Keratinocyte (primary cell): Measurements from ENCODE around the gene CNTD1. TPM values are rescaled to one million over a fixed set of nuclear protein-coding genes. Genes with fewer than 3 reads are reported as not detected.
"Not testable (repeated sequence)": the region's sequence is repeated elsewhere in the genome, so short reads cannot be mapped to it uniquely, and the experiment has no call there.

ENCODE experiments used
- DNase-seq: peaks from one replicate; pipeline ENCODE4 v3.0.0-alpha.2; 2011; ENCODE audit warnings: low read depth, missing footprints, low spot score
- FAIRE-seq: peaks from 2 replicates; lab custom pipeline; 2011; peaks lifted over from hg19 to GRCh38; lab: Jason Lieb, UNC
- H2AFZ ChIP-seq: 2 replicates; pipeline ENCODE4 v1.6.0; 2012; ENCODE audit warnings: low read length, control low read depth, inconsistent platforms; ENCODE audit not compliant: control insufficient read depth
- H3K27ac ChIP-seq: 2 replicates; pipeline ENCODE4 v1.5.1; 2011; ENCODE audit warnings: low read length; ENCODE audit not compliant: control insufficient read depth, insufficient read depth
- H3K27me3 ChIP-seq: 3 replicates; pipeline ENCODE4 v1.6.0; 2011; ENCODE audit warnings: low read length; ENCODE audit not compliant: control insufficient read depth, insufficient read depth; ENCODE audit errors: extremely low read depth
- H3K36me3 ChIP-seq, 2 experiments: 2 replicates in 1 of 2; 3 replicates in 1 of 2; pipeline ENCODE4 v1.5.1; 2011; ENCODE audit warnings: low read length in 2 of 2, mild to moderate bottlenecking in 1 of 2; ENCODE audit not compliant: control insufficient read depth in 2 of 2, insufficient read depth in 2 of 2; ENCODE audit errors: extremely low read depth in 1 of 2
- H3K4me1 ChIP-seq: 3 replicates; pipeline ENCODE4 v1.5.1; 2011; ENCODE audit warnings: low read length; ENCODE audit not compliant: control insufficient read depth, insufficient read depth; ENCODE audit errors: extremely low read depth
- H3K4me2 ChIP-seq: 3 replicates; pipeline ENCODE4 v1.6.0; 2011; ENCODE audit warnings: low read depth, low read length; ENCODE audit not compliant: control insufficient read depth, insufficient read depth; ENCODE audit errors: extremely low read depth
- H3K4me3 ChIP-seq, 3 experiments: fragments of 200-600 bp in 1 of 3; sonication (generic) in 1 of 3; 2 replicates in 2 of 3; 3 replicates in 1 of 3; pipeline ENCODE4 v1.5.1; 2011 to 2016; ENCODE audit warnings: low read length in 3 of 3, mild to moderate bottlenecking in 3 of 3, control low read depth in 2 of 3, inconsistent platforms in 1 of 3, low read depth in 1 of 3, mixed read lengths in 1 of 3, mixed run types in 1 of 3, moderate library complexity in 1 of 3; ENCODE audit not compliant: control insufficient read depth in 2 of 3, insufficient read depth in 2 of 3; ENCODE audit errors: extremely low read depth in 1 of 3
- H3K79me2 ChIP-seq: 2 replicates; pipeline ENCODE4 v1.6.0; 2012; ENCODE audit warnings: low read length; ENCODE audit not compliant: control insufficient read depth, insufficient read depth
- H3K9ac ChIP-seq: 3 replicates; pipeline ENCODE4 v1.6.0; 2011; ENCODE audit warnings: low read length; ENCODE audit not compliant: control insufficient read depth, insufficient read depth; ENCODE audit errors: extremely low read depth
- H3K9me1 ChIP-seq: 3 replicates; pipeline ENCODE4 v1.6.0; 2011; ENCODE audit warnings: low read length; ENCODE audit not compliant: control insufficient read depth, insufficient read depth; ENCODE audit errors: extremely low read depth
- H3K9me3 ChIP-seq: 2 replicates; pipeline ENCODE4 v1.5.1; 2012; ENCODE audit warnings: low read depth, low read length; ENCODE audit not compliant: control insufficient read depth
- H4K20me1 ChIP-seq: 3 replicates; pipeline ENCODE4 v1.6.0; 2011; ENCODE audit warnings: low read length; ENCODE audit not compliant: control insufficient read depth, insufficient read depth; ENCODE audit errors: extremely low read depth
- EZH2 ChIP-seq: IDR thresholded peaks from one replicate; pipeline ENCODE4 v1.6.1; 2012; ENCODE audit warnings: inconsistent platforms, mild to moderate bottlenecking, low read length, moderate library complexity
- dilution Hi-C: fragments of 300-500 bp; cut with MboI; formaldehyde crosslinking; loops from one replicate; pipeline ENCODE4 v1.7.0; 2020; ENCODE audit warnings: low sequenced_read_pairs; ENCODE audit not compliant: extremely low pct_ligation_motif_present
- polyA plus RNA-seq, 5 experiments: library from polyadenylated mRNA; depleted of rRNA in 3 of 5; stranded (reverse) in 3 of 5; stranded (forward) in 1 of 5; unstranded in 1 of 5; fragments of >200 nt; gene quantifications; 1 replicate in 1 of 5; 2 replicates in 3 of 5; 3 replicates in 1 of 5; pipeline versions ENCODE4 v1.2.1 to v1.2.3, GENCODE V29; 2011 to 2012; ENCODE audit warnings: missing spikeins in 2 of 5, low read depth in 1 of 5, low replicate concordance in 1 of 5

Gene CNTD1
- polyA plus RNA-seq, 1 donor (not counting 4 experiments of a cell fraction or from before 2014, with no cell fraction given) = not detected

GRCh38 chr17:42855048-42855596 lies 56.5 kb downstream of the CNTD1 start:
- dilution Hi-C loops = no loop called here
- no peaks in the 10 kb centered on the region for H3K27me3 ChIP-seq
- H3K4me1 ChIP-seq = no peaks in the 10 kb centered on the region
- no peak overlapping the region for H3K9ac ChIP-seq
- H3K79me2 ChIP-seq = no peaks in the 10 kb centered on the region
- H3K27ac ChIP-seq = no peak overlapping the region
- H2AFZ ChIP-seq = no peak overlapping the region
- FAIRE-seq (no peak), DNase-seq (no peak)
- H4K20me1 ChIP-seq = no peaks in the 10 kb centered on the region
- no peaks in the 10 kb centered on the region for H3K9me3 ChIP-seq
- H3K4me3 ChIP-seq = no peak overlapping the region
- TF ChIP-seq EZH2 = no peak
- no peak overlapping the region for H3K4me2 ChIP-seq
- no peaks in the 10 kb centered on the region for H3K36me3 ChIP-seq
- H3K9me1 ChIP-seq = no peaks in the 10 kb centered on the region

GRCh38 chr17:42856093-42856492 lies 57.4 kb downstream of the CNTD1 start:
- H3K4me2 ChIP-seq, H3K9me3 ChIP-seq, H3K36me3 ChIP-seq, H3K79me2 ChIP-seq, H2AFZ ChIP-seq, H3K27me3 ChIP-seq, H3K4me1 ChIP-seq, H3K9me1 ChIP-seq, H3K4me3 ChIP-seq, dilution Hi-C loops, H3K27ac ChIP-seq, FAIRE-seq, DNase-seq, H4K20me1 ChIP-seq, H3K9ac ChIP-seq: not testable (repeated sequence)

- dilution Hi-C loops, H3K79me2 ChIP-seq, H3K9me1 ChIP-seq, H2AFZ ChIP-seq, H3K36me3 ChIP-seq, H3K27ac ChIP-seq, H3K9me3 ChIP-seq, H3K4me3 ChIP-seq, FAIRE-seq, H3K27me3 ChIP-seq, H3K4me1 ChIP-seq, H4K20me1 ChIP-seq, H3K9ac ChIP-seq, DNase-seq, H3K4me2 ChIP-seq: not testable (repeated sequence)
Observed at GRCh38 chr17:42856516-42856915, 57.9 kb downstream of the CNTD1 start.
